WTC11 (cell line): ENCODE data around the gene PLPP1. TPM values are rescaled to one million over a fixed set of nuclear protein-coding genes. Genes with fewer than 3 reads are reported as not detected.

Experiments
- ATAC-seq: fragments of 200-7000 bp; cut with Tn5 transposase; 2 replicates; pipeline ENCODE4 v1.10.0; 2021; ENCODE audit warnings: mild to moderate bottlenecking, moderate library complexity
- CTCF ChIA-PET: fragments of 300-600 bp; sonication (Branson Sonifier 250); formaldehyde crosslinking; loops from one replicate; lab custom pipeline; 2021; ENCODE audit warnings: antibody characterized with exemption; lab: Charles Lee
- POLR2A ChIA-PET: fragments of 350-600 bp; sonication (Branson Sonifier 250); formaldehyde crosslinking; loops from one replicate; lab custom pipeline; 2021; ENCODE audit warnings: antibody characterized with exemption; lab: Charles Lee
- DNase-seq: peaks from one replicate; pipeline ENCODE4 v3.0.0; 2021; ENCODE audit warnings: low spot score
- H3K27ac Mint-ChIP-seq: 2 replicates; pipeline ENCODE4 v1.8.0; 2021; ENCODE audit warnings: mixed read lengths
- H3K27me3 Mint-ChIP-seq: 2 replicates; pipeline ENCODE4 v1.8.0; 2021; ENCODE audit warnings: low read depth, mild to moderate bottlenecking, moderate library complexity, mixed read lengths
- H3K36me3 Mint-ChIP-seq: 2 replicates; pipeline ENCODE4 v1.8.0; 2021; ENCODE audit warnings: mixed read lengths
- H3K4me1 Mint-ChIP-seq: 2 replicates; pipeline ENCODE4 v1.8.0; 2022; ENCODE audit warnings: mixed read lengths
- H3K4me3 Mint-ChIP-seq: 2 replicates; pipeline ENCODE4 v1.8.0; 2021; ENCODE audit warnings: mild to moderate bottlenecking, moderate library complexity, mixed read lengths
- H3K9me3 Mint-ChIP-seq: 2 replicates; pipeline ENCODE4 v1.8.0; 2021; ENCODE audit warnings: mixed read lengths
- AFF4 ChIP-seq: sonication (generic); formaldehyde crosslinking; IDR thresholded peaks from 2 replicates; pipeline ENCODE4 v1.8.1; 2023; ENCODE audit warnings: mild to moderate bottlenecking, missing genetic modification reagents, borderline replicate concordance
- ARID4B ChIP-seq: sonication (generic); formaldehyde crosslinking; IDR thresholded peaks from 2 replicates; pipeline ENCODE4 v1.8.0; 2023; ENCODE audit warnings: missing genetic modification reagents, mild to moderate bottlenecking, borderline replicate concordance
- ELF4 ChIP-seq: sonication (generic); formaldehyde crosslinking; IDR thresholded peaks from 2 replicates; pipeline ENCODE4 v1.8.1; 2022; ENCODE audit warnings: low read depth, mild to moderate bottlenecking, moderate library complexity, missing genetic modification reagents
- ERG ChIP-seq: fragments of 250-450 bp; sonication (Bioruptor Pico); IDR thresholded peaks from 2 replicates; pipeline ENCODE4 v1.8.0; 2021; ENCODE audit warnings: mild to moderate bottlenecking
- FOXP4 ChIP-seq: sonication (generic); formaldehyde crosslinking; IDR thresholded peaks from 2 replicates; pipeline ENCODE4 v1.8.0; 2022; ENCODE audit warnings: mild to moderate bottlenecking, missing genetic modification reagents
- GABPB1 ChIP-seq: sonication (generic); formaldehyde crosslinking; IDR thresholded peaks from 2 replicates; pipeline ENCODE4 v1.8.1; 2023; ENCODE audit warnings: mild to moderate bottlenecking, missing genetic modification reagents
- MAX ChIP-seq: sonication (generic); formaldehyde crosslinking; IDR thresholded peaks from 2 replicates; pipeline ENCODE4 v1.8.0; 2022; ENCODE audit warnings: mild to moderate bottlenecking, missing genetic modification reagents
- NFATC4 ChIP-seq: fragments of 250-450 bp; sonication (Bioruptor Pico); IDR thresholded peaks from 2 replicates; pipeline ENCODE4 v1.9.0; 2021; ENCODE audit warnings: mild to moderate bottlenecking
- NFYB ChIP-seq: sonication (generic); formaldehyde crosslinking; conservative IDR thresholded peaks from 2 replicates; pipeline ENCODE4 v1.8.0; 2022; ENCODE audit warnings: low read depth, missing genetic modification reagents
- STAT6 ChIP-seq: sonication (generic); formaldehyde crosslinking; conservative IDR thresholded peaks from 2 replicates; pipeline ENCODE4 v1.8.1; 2023; ENCODE audit warnings: mild to moderate bottlenecking, low read depth, missing genetic modification reagents, moderate library complexity
- USF1 ChIP-seq: sonication (generic); formaldehyde crosslinking; IDR thresholded peaks from 2 replicates; pipeline ENCODE4 v1.8.0; 2022; ENCODE audit warnings: mild to moderate bottlenecking, missing genetic modification reagents
- USF2 ChIP-seq: sonication (generic); formaldehyde crosslinking; IDR thresholded peaks from 2 replicates; pipeline ENCODE4 v1.8.1; 2023; ENCODE audit warnings: mild to moderate bottlenecking, missing genetic modification reagents, moderate library complexity
- ZMAT4 ChIP-seq: fragments of 250-450 bp; sonication (Bioruptor Pico); IDR thresholded peaks from 2 replicates; pipeline ENCODE4 v1.9.0; 2021; ENCODE audit warnings: mild to moderate bottlenecking
- ZNF138 ChIP-seq: sonication (generic); formaldehyde crosslinking; conservative IDR thresholded peaks from 2 replicates; pipeline ENCODE4 v1.8.1; 2022; ENCODE audit warnings: mild to moderate bottlenecking, moderate library complexity, missing genetic modification reagents
- ZNF219 ChIP-seq: sonication (generic); formaldehyde crosslinking; IDR thresholded peaks from 2 replicates; pipeline ENCODE4 v1.8.0; 2023; ENCODE audit warnings: missing genetic modification reagents, mild to moderate bottlenecking, borderline replicate concordance
- ZNF317 ChIP-seq: sonication (generic); formaldehyde crosslinking; IDR thresholded peaks from 2 replicates; pipeline ENCODE4 v1.8.1; 2023; ENCODE audit warnings: low read depth, mild to moderate bottlenecking, moderate library complexity, missing genetic modification reagents, borderline replicate concordance
- ZNF396 ChIP-seq: fragments of 250-450 bp; sonication (Bioruptor Pico); IDR thresholded peaks from 2 replicates; pipeline ENCODE4 v1.8.0; 2021; ENCODE audit warnings: mild to moderate bottlenecking, moderate library complexity, borderline replicate concordance
- ZNF425 ChIP-seq: fragments of 250-450 bp; sonication (Bioruptor Pico); conservative IDR thresholded peaks from 2 replicates; pipeline ENCODE4 v1.9.0; 2021; ENCODE audit warnings: mild to moderate bottlenecking
- total RNA-seq: library from RNA; stranded (reverse); gene quantifications from 3 replicates; pipeline ENCODE4 v1.2.3, GENCODE V29; 2021

The PLPP1 gene
- total RNA-seq, 1 experiment from 2014 or later: 43.2 TPM

- DNase-seq: no peak
- no peak for ATAC-seq
- Mint-ChIP-seq H3K9me3 (no peaks in the 10 kb centered on the region), H3K4me1 (peaks cover 42% of the 10 kb centered on the region), H3K27ac (peak overlapping the region; percentile 98), H3K36me3 (no peaks in the 10 kb centered on the region), H3K4me3 (no peak overlapping the region), H3K27me3 (no peaks in the 10 kb centered on the region)
- CTCF ChIA-PET: no interaction called here
- POLR2A ChIA-PET: no interaction called here
- no peak for TF ChIP-seq AFF4 (CRISPR knock-in tag)
- TF ChIP-seq NFYB (CRISPR knock-in tag): no peak
- TF ChIP-seq ERG: no peak
- no peak for TF ChIP-seq FOXP4 (CRISPR knock-in tag)
- TF ChIP-seq GABPB1 (CRISPR knock-in tag): no peak
- no peak for TF ChIP-seq USF2 (CRISPR knock-in tag)
- no peak for TF ChIP-seq ZMAT4 (CRISPR knock-in tag)
- TF ChIP-seq MAX (CRISPR knock-in tag): no peak
- TF ChIP-seq STAT6 (CRISPR knock-in tag): no peak
- TF ChIP-seq USF1 (CRISPR knock-in tag): no peak
- no peak for TF ChIP-seq ZNF317
- no peak for TF ChIP-seq ZNF425 (CRISPR knock-in tag)
- TF ChIP-seq ZNF138 (CRISPR knock-in tag): no peak
- no peak for TF ChIP-seq ARID4B
- no peak for TF ChIP-seq ZNF219 (CRISPR knock-in tag)
- no peak for TF ChIP-seq ZNF396 (CRISPR knock-in tag)
- no peak for TF ChIP-seq NFATC4 (CRISPR knock-in tag)
- TF ChIP-seq ELF4 (CRISPR knock-in tag): no peak
Measured at GRCh38 chr5:55570026-55570425, 35.3 kb upstream of the PLPP1 start.
